GM19372 (cell line): ENCODE data around the gene GRID2.
"Not testable (repeated sequence)": the region's sequence is repeated elsewhere in the genome, so short reads cannot be mapped to it uniquely, and the experiment has no call there.

Experiments
- ATAC-seq: cut with Tn5 transposase; IDR thresholded peaks from one replicate; pipeline ENCODE4 v1.9.1; 2021; ENCODE audit warnings: mild to moderate bottlenecking, low read depth, moderate library complexity; ENCODE audit not compliant: unreplicated experiment

The GRID2 gene

DNA sequence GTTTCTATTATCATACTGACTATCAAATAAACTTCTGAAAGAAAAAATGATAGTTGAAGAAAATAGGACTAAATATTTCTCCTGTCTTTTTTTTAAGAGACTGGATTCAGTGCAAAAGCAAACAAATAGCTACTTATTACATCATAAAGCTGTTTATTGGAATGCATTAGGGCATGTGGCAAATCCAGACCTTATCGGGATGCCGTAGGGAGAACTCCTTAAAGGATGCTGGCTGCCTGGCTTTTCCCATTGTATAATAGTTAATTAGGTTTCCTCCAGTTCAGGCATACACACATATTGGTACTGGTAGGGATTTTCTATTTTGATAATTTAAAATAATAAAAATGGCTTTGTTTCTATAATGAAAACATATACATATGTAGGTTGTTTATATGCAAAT, 985.5 kb downstream of the GRID2 start:
- ATAC-seq: no peak

- no peak for ATAC-seq
Observed at GRCh38 chr4:93289831-93290230, 986.1 kb downstream of the GRID2 start.

DNA sequence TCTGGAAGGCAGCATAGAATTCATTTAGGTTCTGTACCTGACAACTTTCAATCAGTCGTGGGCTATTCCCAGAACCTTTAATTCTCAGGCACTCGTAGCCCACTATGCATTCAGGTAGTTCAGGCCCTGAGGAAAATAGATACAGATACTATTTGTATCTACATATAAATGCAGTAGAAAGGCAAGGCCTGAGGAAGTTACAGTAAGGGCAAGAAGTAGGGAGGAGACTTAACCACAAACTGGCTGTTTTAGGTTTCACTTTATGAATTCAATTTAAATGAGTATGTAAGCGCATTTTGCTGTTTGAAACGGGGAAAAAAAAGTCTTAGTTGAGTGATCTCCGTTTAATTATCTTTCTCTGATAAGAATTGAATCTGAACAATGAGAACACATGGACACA, 995.4 kb downstream of the GRID2 start:
- ATAC-seq: no peak

DNA sequence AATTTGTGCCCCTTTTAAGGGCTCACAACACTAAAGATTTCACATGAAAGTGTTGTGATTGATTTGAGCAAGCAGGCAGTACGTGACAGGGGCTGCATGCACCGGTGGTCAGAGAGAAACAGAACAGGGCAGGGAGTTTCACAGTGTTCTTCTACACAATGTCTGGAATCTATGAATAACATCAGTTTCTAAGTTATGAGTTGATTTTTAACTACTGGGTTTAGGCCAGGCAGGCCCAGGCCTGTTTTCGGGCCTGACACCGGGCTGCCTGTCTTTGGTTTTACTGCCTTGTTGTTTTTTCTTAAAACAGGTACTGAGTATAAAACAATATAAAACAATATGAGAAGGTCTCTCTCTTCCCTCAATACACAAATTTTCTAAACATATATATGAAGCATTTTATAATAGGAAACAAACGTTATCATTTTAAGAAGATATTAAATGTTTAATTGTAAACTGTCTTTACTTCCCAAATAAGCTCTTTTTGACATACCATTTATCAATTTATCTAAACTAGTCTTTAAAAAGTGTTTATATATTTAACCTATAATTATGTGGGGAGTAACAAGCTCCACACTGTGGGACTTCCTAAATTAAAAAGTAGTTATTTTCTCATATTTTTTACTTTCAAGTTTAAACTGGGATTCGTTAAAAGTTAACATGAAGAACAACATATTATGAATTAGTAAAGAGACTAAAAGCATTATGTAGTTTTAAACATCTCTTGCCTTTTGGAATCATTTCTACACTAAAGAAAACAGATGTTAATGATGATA, 997.2 kb downstream of the GRID2 start:
- not testable (repeated sequence) for ATAC-seq

- ATAC-seq: no peak
Observed at GRCh38 chr4:93302310-93302709, 998.5 kb downstream of the GRID2 start.

DNA sequence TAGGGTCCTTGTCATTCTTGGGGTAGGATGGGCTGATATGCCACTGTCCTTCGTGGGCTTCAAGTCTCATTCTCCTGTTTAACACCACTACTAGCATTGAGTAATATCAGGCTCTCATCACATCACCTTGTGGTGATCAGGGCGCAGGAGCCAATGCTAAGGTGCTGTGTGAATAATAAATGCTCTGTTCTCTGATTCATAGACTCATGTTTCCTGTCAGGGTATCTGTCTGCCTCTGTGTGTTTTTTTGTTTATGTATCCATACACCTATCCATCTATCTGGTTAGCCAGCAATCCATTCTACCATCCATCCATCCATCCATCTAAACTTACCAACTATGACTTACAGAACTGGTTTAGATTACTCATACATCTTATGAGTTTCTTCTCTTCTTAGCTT, 999.7 kb downstream of the GRID2 start:
- ATAC-seq: no peak

- ATAC-seq: no peak
Observed at GRCh38 chr4:93312299-93312698, 1008.5 kb downstream of the GRID2 start.

DNA sequence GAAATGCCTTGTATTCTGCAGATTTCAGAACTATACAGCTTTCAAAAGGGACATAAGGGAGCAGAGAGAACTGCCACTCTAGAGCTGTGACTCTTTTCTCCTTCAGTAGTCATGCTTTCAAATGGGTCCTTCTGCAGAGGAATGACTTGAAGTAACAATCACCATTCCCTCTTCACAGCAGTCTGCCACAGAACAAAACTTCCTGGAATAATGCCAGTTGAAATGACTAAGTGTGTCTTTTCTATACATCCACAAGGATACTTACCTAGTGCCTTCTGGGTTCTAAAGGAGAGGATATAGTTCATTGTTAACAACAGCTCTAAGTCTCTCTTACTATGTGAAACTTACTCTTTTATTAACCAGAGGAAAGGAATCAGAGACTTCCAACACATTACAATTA, 1009.4 kb downstream of the GRID2 start:
- no peak for ATAC-seq

GRCh38 chr4:93317057-93317456, 1013.3 kb downstream of the GRID2 start:
- ATAC-seq: no peak

- no peak for ATAC-seq
Observed at GRCh38 chr4:93317561-93317960, 1013.8 kb downstream of the GRID2 start.

DNA sequence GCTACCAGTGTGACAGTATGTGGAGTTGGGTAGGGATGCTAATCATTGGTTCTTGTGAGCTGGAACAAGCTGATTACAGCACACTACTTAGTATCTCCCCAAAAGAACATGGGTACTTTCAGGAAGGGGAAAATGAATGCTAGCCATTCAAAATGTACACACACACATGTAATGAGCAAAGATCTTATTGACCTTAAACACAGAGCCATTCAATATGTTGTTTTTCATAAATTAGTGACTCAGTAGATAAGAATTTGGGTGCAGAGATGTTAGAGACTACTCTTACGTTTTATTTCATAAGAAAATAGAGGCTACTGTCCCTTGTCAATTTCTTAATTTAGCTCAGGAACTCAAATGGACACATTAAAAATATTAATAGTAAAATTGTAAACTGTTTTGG, 1015.3 kb downstream of the GRID2 start:
- no peak for ATAC-seq

DNA sequence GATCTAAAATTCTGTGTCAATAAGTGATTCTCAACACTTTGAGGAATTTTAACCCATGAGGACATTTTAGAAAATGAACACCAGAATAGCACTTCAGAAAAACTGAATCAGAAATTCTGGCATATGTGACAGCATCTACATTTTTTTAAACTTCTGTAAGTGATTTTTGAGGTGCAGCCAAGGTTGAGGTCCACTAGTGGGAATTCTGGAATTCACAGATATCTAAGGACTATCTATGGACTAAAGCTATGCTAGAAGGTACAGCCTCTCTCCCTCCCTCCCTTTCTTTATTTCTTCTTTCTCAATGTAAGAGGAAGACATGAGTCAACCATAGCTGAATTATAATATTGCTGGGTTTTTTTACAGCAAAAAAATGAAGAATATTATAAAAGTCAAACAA, 1016.6 kb downstream of the GRID2 start:
- no peak for ATAC-seq

DNA sequence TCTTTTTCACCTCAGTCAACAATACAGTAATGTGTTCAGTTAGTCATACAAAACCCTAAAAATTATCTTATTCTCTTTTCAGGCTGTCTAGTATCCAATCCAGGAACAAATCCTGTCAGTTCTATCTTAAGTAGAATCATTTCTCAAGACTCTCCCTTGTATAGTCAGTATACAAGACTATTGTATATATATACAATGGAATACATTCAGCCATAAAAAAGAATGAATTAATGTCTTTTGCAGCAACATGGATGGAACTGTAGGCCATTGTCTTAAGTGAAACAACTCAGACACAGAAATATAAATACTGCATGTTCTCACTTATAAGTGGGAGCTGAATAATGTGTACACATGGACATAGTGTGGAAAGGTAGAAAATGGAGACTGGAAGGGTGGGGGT, 1023.6 kb downstream of the GRID2 start:
- no peak for ATAC-seq

DNA sequence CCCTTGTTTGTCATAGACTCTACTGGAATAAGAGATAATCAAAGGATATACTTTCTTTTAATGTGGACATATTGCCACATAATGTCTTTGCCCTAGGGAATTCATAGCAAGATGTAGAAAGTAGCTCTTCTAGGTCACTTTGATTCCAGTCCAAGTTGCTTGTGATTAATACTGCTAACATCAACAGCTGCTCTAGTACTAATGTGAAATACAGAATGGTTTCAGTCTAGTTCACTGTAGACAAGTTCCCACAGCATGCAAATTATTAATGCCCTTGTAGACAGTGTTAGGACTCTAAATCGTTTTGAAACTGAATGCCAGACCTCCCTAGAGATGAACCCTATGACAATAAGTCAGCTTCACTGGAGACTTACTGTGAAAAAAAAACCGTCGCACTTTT, 1030.2 kb downstream of the GRID2 start:
- peak; percentile 94 for ATAC-seq

GRCh38 chr4:93337196-93337595, 1033.4 kb downstream of the GRID2 start:
- ATAC-seq: no peak

DNA sequence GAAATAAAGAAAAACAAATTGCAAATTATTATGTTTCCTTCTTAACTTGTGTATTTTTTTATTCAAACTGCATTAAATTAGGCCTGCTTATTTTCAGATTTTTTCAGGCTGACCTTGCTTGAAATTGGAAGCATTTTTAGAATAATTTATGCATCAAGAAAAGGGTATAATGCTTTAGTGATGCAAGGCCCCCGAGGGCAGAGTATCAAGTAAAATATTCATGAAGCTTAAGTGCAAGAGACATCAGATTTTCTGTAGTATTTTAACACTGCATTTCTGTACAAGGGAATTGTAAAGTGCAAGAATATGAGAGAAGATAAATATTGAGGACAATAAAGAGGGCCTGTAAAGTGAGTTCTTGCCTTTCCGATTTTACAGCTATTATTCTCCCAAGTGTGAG, 1039.0 kb downstream of the GRID2 start:
- no peak for ATAC-seq

- no peak for ATAC-seq
Observed at GRCh38 chr4:93346840-93347239, 1043.1 kb downstream of the GRID2 start.

GRCh38 chr4:93348896-93349295, 1045.1 kb downstream of the GRID2 start:
- ATAC-seq: no peak

- ATAC-seq: no peak
Observed at GRCh38 chr4:93351846-93352245, 1048.1 kb downstream of the GRID2 start.

- no peak for ATAC-seq
Observed at GRCh38 chr4:93355411-93355810, 1051.6 kb downstream of the GRID2 start.

DNA sequence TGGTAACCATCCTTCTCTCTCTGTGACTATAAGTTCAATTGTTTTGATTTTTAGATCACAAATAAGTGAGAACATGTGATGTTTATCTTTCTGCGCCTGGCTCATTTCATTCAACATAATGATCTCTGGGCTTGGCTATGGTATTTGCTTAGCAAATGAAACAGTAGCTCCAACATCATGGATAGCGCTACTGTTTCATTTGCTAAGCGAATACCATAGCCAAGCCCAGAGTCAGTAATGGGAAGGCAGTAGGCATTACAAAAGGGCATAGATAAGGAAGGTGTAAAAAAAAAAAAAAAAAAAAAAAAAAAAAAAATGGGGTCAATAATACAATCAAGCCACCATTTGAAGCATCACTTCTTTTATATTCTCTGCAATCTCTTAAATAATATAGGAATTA, 1055.8 kb downstream of the GRID2 start:
- ATAC-seq: no peak

DNA sequence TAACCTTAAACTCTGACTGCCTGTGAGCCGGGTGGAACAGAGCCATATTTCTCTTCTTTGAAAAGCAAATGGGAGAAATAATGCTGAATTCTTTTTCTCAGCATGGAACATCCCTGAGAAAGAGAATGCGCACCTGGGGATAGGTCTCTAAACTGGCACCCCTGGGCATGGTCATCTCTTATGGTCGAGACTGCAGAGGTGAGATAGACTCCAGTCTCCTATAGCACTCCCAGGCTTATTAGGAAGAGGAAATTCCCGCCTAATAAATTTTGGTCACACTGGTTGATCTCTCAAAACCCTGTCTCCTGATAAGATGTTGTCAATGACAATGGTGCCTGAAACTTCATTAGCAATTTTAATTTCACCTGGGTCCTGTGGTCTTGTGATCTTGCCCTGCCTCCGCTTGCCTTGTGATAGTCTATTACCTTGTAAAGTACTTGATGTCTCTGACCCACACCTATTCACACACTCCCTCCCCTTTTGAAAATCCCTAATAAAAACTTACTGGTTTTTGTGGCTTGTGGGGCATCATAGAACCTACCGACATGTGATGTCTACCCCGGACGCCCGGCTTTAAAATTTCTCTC, 1062.5 kb downstream of the GRID2 start:
- not testable (repeated sequence) for ATAC-seq
